HG02763 (cell line): ENCODE measurements around the gene DNAJA3.
A peak's percentile ranks its signal among the peaks of the same experiment; 100 is the strongest.

Experiments used
- ATAC-seq: cut with Tn5 transposase; IDR thresholded peaks from one replicate; pipeline ENCODE4 v1.9.1; 2021; ENCODE audit warnings: mild to moderate bottlenecking, moderate library complexity; ENCODE audit not compliant: unreplicated experiment

DNAJA3 gene

DNA sequence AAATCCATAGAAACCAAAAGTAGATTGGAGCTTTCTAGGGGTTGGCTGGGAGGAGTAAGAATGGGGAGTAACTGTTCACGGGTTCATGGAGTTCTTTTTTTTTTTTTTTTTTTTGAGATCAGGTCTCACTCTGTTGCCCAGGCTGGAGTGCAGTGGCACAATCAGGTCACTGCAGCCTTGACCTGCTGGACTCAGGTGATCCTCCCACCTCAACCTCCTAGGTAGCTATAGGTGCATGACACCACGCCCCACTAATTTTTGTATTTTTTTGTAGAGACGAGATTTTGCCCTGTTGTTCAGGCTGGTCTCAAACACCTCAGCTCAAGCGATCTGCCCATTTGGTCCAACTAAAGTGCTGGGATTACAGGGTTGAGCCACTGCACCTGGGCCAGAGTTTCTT, 47.2 kb downstream of the DNAJA3 start:
- no peak for ATAC-seq

DNA sequence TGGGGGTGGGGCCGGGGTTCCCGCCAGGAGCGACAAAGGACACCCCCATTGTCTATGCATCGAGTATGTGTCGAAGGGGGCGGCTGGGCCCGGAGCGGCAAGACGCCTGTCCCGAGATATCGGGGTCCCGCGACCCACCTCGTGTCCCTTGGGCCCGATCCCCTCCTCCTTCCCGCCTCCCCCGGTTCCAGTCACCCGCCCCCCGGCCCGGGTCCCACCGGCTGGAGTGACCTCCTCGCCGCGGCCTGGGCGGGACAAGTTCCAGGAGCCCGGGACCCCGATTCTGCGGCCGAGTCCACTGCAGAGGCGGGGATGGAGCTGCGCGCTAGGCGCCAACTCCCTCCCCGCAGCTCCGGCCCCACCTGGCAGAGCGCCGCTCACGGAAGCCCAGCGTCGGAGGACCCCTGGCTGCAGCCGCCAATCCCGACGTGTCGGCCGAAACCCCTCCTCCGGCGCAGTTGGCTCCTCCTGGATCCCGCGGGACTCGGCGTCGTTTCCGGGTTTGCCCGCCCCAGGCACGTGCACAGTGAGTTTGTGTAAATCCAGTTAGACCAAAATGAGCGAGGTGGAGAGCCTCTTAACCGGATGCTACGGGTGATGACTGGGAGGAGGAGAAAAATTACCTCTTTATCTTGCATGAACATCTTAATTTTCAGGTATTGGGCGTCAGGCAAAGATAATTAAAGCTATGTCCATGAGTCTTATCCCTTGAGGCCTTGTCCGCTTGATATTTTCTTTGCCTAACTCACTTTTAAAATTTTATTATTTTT, 48.7 kb downstream of the DNAJA3 start, which contains the start of gene NMRAL1:
TSS of gene NMRAL1 (minus strand) at position 434 of the 770 bp plus-strand sequence. CDS start 493 bp downstream, outside the sequence.
- ATAC-seq = peak; percentile 39

DNA sequence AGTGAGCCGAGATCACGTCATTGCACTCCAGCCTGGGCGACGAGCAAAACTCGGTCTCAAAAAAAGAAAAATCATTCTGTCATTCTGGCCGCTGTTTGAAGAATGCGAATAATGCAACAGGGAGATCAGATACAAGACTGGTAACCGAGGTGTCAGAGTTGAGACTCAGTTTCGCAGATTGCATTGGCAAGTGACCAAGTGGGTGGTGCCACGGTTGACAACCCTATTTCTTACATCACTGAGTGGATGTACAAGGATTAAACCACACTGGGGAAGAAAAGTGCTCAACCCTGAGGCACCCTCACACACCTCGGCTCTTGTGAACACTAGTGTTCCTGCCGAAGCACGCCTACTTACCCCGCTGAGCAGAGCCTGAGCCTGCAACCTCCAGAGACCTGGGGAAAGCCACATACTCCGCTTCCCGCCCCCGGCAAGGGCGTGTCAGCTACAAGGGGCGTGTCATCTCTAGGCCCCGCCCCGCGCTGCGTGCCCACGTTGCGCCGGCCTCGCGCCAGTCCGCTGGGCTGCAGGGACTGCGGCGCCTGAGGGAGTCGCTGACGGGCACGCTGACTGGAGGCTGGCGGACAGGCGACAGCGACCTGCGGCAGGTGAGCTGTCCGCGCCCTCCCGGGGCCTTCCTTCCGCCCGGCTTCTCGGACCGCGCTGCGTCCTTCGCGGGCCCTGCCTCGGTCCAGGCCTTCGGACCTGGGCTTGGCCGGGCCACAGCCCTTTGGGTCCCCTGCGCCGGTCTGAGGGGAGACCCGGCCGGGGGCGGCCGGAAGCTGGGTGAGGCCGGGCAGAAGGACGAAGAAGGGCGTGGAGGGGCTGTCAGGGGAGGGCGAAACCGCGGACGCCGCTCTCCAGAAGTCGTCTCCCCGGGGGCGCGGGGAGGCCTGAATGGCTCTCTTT, 50.5 kb downstream of the DNAJA3 start, which contains the start of gene HMOX2:
TSS of gene HMOX2 (plus strand) at position 519 of the 909 bp plus-strand sequence. CDS start 29,127 bp downstream, outside the sequence.
- ATAC-seq = peak; percentile 81

DNA sequence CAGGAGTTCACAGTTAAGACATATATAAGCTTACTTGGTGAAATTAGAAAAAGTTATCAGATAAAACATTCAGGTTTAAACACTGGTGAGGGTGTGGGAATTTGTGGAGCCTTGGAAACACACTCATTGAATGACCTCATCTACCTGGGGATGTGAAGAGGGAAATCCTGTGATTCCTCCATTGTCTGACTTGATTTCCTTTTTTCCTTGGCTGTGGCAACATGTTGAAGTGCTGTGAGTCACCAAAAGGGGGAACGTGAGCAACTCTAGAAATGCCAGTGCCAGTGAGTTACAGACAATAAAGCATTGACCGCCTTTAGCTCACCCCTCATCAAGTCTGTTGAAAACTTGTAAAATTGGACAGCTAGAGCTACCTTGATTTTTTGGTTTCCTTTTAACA, 52.3 kb downstream of the DNAJA3 start:
- ATAC-seq = no peak

DNA sequence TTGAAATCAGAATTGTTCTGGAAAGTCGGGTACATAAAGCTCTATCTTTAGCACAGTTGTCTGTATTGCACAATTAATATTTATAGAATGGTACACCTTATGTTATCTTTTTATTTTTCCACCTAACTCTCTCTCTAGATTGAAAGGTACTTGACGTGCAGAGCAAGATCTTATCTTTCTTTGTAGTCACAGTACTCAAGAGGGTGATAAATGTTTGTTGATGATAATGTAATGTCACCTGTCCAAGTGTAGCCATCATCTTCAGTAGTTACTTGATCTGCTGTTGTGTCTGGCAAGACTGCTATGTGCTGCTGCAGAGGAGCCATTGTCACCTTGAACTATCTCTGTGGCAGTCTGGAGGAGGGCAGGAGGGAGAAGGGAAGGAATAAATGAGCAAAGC, 55.9 kb downstream of the DNAJA3 start:
- ATAC-seq = no peak

DNA sequence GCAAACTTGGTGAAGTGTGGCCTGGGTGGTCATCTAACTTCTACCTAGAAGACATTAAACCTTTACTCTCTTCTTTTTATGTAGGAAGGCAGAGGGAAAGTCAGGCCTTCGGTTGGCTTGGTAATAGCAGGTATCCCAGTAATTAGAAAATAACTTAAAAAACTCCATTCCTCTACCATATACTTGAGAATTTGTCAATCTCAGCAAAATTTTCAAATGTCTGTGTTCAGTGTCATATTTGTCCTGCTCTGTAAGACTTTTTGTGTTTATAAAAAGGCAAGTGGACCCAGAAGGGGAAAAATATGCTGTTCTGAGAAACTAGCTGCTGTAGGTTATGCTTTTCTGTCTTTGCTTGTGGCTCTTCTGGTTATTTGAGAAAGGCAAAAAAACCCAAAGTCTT, 56.3 kb downstream of the DNAJA3 start:
- ATAC-seq = no peak

DNA sequence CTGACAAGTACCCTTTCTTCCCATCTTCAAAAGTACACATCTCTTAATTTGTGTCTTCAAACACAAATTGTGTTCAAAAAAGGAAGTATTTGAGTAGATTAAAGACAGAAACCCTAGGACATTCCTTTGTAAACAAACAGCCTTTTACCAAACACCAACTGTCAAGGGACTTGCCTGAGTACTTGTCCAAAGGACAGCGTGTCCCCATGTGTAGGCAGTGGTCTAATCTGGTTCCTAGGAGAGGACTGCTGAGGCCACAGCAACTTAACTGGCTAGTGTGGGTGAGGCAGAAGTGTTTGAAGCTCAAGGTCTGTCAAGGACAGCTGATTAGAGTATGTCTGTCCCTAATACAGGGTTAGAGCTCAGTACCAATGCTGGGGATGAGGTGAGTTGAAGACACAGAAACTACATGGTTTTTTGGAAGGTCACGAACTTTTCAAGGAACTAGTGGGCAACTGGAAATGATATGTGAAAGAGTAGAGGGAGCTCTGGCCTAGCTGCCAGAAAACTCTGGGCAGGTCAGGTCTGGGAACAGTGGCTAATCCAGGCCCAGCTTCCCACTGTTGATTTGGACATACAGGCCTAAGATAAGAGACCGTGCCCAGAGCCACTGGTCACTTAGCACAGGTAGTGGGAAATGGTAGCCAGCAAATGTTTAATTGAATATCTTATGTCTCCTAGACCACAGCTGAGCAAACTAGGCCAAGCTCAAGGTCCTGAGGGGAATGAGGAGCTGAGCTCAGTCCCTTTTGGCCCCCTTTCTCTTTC, 60.6 kb downstream of the DNAJA3 start:
- ATAC-seq = no peak

DNA sequence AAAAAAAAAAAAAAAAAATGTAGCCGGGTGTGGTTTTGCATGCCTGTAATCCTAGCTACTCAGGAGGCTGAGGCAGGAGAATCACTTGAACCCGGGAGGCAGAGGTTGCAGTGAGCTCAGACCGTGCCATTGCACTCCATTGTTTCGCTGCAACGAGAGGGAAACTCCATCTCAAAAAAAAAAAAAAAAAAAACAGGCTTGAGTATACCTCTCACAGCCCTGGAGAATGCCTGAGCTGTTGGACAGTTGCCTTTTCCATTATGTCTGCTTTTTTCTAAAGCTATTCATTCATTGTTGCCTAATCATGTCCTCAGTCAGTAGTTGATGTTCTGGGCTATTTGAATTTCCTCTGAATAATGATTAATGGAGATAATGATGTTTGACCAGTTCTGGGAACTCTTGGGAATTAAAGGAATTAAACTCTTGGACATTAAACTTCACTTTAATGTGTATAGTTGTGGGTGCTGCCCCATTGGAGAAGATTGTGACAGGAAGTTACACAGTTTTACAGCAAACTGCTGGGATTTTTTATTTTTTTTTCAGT, 62.4 kb downstream of the DNAJA3 start:
- no peak for ATAC-seq

DNA sequence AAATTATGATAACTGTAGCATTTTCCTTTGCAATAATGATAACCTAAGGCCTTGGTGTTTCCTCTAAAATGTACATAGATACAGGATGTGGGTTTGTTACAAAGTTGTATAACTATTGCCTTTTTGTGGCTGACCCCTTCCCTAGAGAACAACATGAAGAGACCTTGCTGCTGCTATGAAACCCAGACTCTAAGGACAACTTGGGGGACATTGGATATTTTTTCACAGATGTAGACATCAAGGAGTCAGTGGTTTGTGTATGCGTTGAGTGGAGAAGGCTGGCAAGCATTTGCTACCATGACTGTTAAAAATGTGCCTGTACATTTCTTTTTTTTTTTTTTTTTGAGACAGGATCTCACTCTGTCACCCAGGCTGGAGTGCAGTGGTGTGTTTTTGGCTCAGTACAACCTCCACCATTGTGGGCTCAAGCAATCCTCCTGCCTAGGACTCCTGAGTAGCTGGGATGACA, 62.9 kb downstream of the DNAJA3 start:
- ATAC-seq = no peak

DNA sequence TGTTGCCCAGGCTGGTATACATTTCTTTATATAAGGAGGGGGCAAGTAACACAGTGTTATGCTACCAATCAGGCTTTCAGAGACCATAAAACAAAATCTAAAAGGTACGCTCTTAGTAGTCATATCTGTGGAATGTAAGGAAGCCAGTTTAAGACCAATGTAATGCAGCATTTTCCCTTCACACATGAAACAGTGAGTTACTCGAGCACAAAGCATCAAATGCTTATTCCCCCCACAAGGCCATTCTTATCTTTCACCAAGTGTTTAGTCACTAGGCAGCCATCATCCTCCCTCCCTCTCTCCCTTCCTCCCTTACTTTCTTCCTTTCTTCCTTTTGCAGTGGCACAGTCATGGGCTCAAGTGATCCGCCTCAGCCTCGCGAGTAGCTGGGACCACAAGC, 63.4 kb downstream of the DNAJA3 start:
- no peak for ATAC-seq

DNA sequence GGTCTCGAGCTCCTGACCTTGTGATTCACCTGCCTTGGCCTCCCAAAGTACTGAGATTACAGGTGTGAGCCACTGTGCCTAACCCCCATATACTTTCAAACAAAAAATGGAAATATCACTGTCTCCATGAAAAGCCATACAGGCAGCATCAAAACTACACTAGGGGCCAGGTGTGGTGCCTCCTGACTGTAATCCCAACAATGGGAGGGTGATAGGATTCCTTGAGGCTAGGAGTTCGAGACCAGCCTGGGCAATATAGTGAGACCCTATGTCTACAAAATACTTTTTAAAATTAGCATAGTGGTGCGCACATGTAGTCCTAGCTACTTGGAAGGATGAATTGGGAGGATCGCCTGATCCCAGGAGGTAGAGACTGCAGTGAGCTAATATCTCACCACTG, 66.2 kb downstream of the DNAJA3 start:
- no peak for ATAC-seq

DNA sequence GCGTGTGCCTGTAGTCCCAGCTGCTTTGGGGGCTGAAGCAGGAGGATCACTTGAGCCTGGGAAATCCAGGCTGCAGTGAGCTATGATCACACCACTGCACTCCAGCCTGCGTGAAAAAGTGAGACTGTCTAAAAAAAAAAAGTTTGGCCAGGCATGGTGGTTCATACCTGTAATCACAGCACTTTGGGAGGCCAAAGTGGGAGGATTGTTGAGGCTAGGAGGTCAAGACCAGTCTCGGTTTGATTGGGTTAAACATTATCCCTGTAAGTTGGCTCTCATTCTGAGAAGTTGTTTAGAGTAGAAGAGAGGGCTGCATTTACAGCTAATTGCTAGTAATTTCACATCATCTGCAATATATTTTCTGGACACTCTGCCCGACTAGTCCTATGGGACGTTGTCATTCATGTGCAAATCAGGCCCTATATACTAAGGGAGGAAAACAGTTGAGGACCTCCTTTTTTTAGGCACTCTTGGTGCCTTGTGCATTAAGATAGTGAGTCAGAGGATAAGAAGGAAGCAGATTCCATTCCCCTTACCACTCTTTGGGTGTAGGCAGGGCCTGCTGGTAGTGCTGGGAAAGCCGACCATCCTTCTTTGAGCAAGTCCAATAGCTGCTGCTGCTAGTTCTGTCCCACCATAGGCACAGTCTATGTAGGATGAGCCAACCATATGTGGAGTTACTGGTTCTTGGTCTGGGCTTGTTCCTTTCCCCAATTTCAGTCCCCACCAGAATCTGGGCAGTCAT, 69.2 kb downstream of the DNAJA3 start:
- ATAC-seq = no peak

DNA sequence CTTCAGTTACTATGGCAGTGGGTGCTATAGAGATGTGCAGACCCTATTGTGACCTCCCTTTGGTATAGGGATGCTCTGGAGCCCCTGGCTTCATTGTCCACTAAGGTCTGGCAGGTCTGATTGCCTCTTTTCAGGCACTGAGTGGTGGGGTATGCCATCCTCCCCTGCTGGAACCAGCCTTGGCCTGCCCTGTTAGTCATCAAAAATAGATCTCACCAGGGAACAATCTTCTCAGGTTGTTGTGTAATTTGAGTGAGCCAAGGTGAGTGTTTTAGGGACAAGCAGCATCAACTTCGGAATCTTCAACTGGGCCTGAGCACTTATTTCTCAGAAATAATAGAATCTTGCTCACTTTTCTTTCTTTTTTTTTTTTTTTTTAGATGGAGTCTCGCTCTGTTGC, 70.1 kb downstream of the DNAJA3 start:
- ATAC-seq = no peak

DNA sequence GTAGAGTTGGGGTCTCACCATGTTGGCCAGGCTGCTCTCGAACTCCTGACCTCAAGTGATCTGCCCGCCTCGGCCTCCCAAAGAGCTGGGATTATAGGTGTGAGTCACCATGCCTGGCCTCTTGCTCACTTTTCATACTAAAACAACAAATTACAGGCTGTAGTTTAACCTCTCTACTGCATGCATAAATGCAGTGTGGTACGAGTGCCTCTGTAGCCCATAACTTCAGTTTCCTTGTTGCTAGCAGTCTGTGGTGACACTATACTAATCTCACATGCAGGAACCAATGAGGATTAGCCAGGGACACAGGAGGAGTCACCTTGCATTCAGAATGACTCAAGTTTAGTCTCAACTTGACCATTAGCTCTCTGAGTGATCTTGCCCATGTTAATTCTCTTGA, 70.6 kb downstream of the DNAJA3 start:
- no peak for ATAC-seq

DNA sequence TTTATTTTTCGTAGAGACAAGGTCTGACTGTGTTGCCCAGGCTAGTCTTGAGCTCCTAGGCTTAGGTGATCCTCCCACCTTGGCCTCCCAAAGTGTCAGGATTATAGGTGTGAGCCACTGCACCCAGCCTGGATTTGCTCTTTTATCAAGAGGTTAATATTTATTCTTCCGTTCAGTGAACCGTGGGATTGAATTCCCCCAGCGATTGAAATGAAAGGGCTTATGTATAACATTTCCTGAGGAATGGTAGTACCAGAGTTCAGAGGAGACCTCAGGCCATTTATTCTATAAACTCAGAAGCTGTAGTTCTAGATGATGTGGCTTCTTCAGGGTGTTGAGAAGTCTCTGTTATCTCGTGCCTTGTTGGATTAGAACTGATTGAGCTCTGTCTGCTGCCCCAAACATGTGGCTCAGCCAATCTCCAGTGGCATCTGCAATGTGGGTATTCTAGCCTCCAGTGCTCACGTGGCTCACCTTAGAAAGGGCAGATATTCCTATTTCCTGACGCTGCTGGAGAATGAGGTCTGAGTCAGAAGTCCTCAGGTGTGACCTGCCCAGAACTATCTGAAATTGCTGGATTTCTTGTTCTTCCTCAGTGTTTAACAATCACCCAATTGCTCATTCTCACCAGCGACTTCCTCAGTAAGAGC, 73.0 kb downstream of the DNAJA3 start:
- no peak for ATAC-seq

DNA sequence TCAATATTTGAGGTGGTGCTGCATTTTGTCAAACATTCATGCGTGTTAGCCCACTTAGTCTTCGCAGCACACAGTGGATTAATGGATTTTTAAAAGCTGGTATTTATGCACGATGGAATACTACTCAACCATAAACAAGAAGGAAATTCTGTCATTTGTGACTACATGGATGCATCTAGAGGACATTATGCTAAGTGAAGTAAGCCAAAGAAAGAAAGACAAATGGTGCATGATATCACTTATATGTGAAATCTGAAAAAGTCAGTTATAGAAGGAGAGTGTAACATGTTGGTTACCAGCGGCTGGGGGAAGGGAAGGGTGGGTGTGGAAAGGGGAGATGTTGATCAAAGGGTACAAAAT, 73.5 kb downstream of the DNAJA3 start:
- no peak for ATAC-seq

DNA sequence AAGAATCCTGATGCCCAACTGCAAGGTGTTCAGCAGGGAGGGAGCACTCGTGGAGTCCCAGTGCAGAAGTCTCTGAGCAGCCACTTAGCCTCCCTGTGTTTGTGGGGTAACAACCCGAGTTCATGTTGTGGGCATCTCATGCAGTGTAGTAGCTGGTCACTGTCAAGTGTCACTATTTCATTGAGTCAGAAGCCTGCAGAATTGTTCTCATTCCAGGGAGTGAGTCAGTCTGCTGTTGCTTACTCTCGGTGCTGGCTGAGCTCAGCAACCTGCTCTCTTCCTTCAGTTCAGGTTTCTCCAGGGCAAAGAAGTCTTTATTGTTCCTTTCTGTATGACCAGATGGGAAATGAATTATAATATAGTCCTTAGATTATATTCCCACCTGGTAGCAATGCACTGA, 74.6 kb downstream of the DNAJA3 start:
- ATAC-seq = no peak

DNA sequence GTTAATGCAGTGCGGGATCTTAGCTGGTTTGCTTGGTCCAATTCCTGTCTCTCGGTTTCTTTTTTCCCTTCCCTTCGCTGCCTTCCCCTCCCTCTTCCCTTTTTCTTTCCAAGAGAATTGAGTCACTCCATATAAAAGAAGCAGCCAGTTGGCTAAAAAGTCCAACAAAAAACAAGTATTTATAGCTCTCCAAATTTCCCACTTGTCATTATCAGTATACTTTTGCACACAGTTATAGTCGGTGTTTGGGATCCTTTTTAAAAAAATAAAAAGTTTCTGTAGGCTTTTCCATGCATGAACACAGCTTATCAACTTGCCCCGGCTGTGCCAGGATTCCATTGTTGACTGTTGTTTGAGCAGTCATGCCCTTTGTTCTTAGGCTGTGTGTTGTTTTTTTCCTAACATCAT, 75.4 kb downstream of the DNAJA3 start:
- ATAC-seq = no peak

DNA sequence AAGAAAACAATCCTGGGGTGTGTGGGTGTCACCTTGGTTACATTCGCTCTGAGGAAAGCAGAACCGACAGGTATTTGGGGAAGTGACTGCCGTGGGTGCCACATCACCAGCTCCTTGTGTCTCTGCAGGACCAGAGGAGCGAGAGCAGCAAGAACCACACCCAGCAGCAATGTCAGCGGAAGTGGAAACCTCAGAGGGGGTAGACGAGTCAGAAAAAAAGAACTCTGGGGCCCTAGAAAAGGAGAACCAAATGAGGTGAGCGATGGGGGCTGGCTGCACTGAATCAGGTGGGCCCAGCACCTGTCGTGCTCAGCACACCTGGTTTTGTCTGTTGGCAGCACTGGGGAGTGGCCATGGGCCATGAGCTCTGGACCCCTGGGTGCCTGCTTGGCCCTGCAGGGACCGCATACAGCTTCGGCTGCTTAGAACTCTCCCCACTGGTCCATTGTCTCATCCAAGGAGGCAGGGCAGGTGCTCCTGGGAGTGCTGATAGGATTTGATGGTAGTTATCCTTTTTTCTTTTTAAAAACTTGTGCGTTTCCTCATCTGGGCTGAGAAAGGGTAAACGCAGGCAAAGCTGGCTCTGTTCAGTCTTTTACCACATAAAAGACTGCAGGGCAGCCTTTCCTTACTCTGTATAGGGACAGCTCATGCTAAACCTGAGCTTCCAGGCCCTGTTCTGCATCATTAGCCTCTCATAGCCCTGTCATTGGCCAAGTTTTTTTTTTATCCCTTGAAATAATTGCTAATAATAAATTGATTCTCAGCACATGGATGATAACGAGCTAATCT, 79.9 kb downstream of the DNAJA3 start:
- peak; percentile 65 for ATAC-seq
